ACC112 (cell line): ENCODE measurements around the gene ANK3.

Experiments
- H2AFZ ChIP-seq: fragments of 200-600 bp; sonication (generic); one replicate; pipeline ENCODE4 v1.6.0; 2017; ENCODE audit warnings: antibody characterized with exemption, low read length; ENCODE audit not compliant: unreplicated experiment
- H3K27ac ChIP-seq: fragments of 200-600 bp; sonication (generic); 2 replicates; pipeline ENCODE4 v1.5.1; 2014; ENCODE audit warnings: low read depth, mild to moderate bottlenecking, antibody characterized with exemption, low read length, moderate library complexity
- H3K27me3 ChIP-seq: fragments of 200-600 bp; sonication (generic); 2 replicates; pipeline ENCODE4 v1.6.1; 2014; ENCODE audit warnings: mild to moderate bottlenecking, antibody characterized with exemption, low read length, moderate library complexity, mixed read lengths; ENCODE audit not compliant: insufficient read depth
- H3K36me3 ChIP-seq: fragments of 200-600 bp; sonication (generic); 2 replicates; pipeline ENCODE4 v1.6.1; 2016; ENCODE audit warnings: mild to moderate bottlenecking, antibody characterized with exemption, low read length, moderate library complexity, mixed read lengths; ENCODE audit not compliant: insufficient read depth
- H3K4me1 ChIP-seq: fragments of 200-600 bp; sonication (generic); one replicate; pipeline ENCODE4 v1.6.1; 2016; ENCODE audit warnings: low read length, mixed read lengths; ENCODE audit not compliant: insufficient read depth, unreplicated experiment, control insufficient read depth
- H3K4me3 ChIP-seq: fragments of 200-600 bp; sonication (generic); 2 replicates; pipeline ENCODE4 v1.5.1; 2014; ENCODE audit warnings: mild to moderate bottlenecking, low read depth, low read length
- H3K79me2 ChIP-seq: fragments of 200-600 bp; sonication (generic); one replicate; pipeline ENCODE4 v1.6.0; 2016; ENCODE audit warnings: low read length; ENCODE audit not compliant: control insufficient read depth, unreplicated experiment, insufficient read depth

ANK3 gene

GRCh38 chr10:60332371-60332770 is 57.3 kb downstream of the ANK3 start:
- no peaks in the 10 kb centered on the region for H3K27me3 ChIP-seq
- no peak overlapping the region for H3K27ac ChIP-seq
- no peaks in the 10 kb centered on the region for H3K79me2 ChIP-seq

DNA sequence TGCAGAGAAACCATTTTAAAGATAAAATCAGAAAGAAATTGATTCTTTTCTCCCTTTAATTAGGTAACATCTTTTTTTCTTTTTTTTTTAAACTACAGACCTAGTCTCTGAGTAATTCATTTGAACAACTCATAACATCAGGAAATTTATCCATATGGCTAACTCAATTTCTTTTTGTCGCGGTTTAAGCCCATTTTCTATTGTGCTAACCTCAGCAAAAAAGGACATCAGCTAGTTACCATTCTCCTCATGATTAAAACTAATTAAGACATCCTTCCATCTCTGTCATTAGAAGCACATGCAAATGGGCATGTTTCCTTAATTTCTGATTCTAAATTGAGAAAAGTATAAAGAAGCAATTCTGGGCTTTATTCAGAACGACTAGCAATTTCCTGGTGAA is 57.8 kb downstream of the ANK3 start:
- peaks cover 2% of the 10 kb centered on the region for H3K4me1 ChIP-seq

More at GRCh38 chr10:60332371-60332770, 57.3 kb downstream of the ANK3 start:
- H2AFZ ChIP-seq: no peak overlapping the region
- H3K4me1 ChIP-seq: peaks cover 7% of the 10 kb centered on the region
- H3K36me3 ChIP-seq: no peaks in the 10 kb centered on the region
- no peak overlapping the region for H3K4me3 ChIP-seq

GRCh38 chr10:60323162-60323561 is 66.5 kb downstream of the ANK3 start:
- Histone ChIP-seq H2AFZ (no peak overlapping the region), H3K27me3 (no peaks in the 10 kb centered on the region), H3K79me2 (no peaks in the 10 kb centered on the region), H3K4me1 (no peaks in the 10 kb centered on the region), H3K36me3 (no peaks in the 10 kb centered on the region), H3K27ac (no peak overlapping the region), H3K4me3 (no peak overlapping the region)

More for the DNA sequence above, 57.8 kb downstream of the ANK3 start:
- H3K36me3 ChIP-seq: no peaks in the 10 kb centered on the region
- no peak overlapping the region for H2AFZ ChIP-seq
- no peaks in the 10 kb centered on the region for H3K79me2 ChIP-seq
- H3K27ac ChIP-seq: no peak overlapping the region
- no peak overlapping the region for H3K4me3 ChIP-seq
- no peaks in the 10 kb centered on the region for H3K27me3 ChIP-seq

GRCh38 chr10:60320666-60321065 is 69.0 kb downstream of the ANK3 start:
- Histone ChIP-seq H3K79me2 (no peaks in the 10 kb centered on the region), H2AFZ (no peak overlapping the region), H3K36me3 (no peaks in the 10 kb centered on the region), H3K27me3 (no peaks in the 10 kb centered on the region), H3K4me3 (no peak overlapping the region), H3K4me1 (peaks cover 3% of the 10 kb centered on the region), H3K27ac (no peak overlapping the region)

DNA sequence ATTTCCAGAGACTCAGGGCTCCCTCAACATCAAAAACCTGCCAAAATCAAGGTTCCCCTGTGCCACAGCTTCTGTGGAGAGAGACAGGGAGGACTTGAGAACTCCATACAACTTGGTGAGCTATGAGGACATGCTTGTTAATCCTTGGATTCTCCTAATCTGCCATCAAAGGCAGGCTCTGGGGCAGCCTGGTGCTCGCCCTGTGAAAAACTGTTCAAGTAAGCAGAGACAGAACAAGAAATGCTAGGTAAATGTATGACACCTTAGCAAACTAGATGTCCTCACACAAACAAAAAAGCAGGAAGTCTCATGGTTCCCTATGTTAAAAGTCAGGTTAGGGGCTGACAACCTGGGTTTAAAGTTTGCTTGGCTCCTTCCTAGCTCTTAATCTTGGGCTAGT is 73.6 kb downstream of the ANK3 start:
- peak overlapping the region; percentile 32 for H2AFZ ChIP-seq
- H3K4me1 ChIP-seq: peaks cover 37% of the 10 kb centered on the region
- H3K36me3 ChIP-seq: no peaks in the 10 kb centered on the region
- no peaks in the 10 kb centered on the region for H3K79me2 ChIP-seq
- H3K27me3 ChIP-seq: no peaks in the 10 kb centered on the region
- H3K27ac ChIP-seq: no peak overlapping the region
- no peak overlapping the region for H3K4me3 ChIP-seq

DNA sequence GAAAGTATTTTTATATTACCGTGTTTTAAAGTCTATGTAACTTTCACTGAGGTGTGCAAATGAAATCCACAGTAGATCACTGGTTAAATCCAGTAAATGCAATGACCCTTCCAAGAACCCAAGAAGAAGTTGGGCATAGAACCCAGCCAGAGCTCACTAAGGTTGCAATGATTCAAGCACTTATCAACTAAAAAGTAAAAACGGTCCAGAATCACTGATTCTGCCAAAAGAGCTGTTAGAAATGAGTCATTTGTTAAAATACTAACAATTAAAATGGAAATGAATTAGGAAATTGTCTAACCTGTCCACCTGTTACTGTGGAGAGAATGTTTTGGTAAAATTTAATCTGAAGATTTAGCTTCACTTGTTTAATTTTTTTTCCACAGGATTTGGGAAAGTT is 74.4 kb downstream of the ANK3 start:
- H3K27me3 ChIP-seq: no peaks in the 10 kb centered on the region
- no peak overlapping the region for H2AFZ ChIP-seq
- H3K36me3 ChIP-seq: no peaks in the 10 kb centered on the region
- no peak overlapping the region for H3K4me3 ChIP-seq
- no peaks in the 10 kb centered on the region for H3K79me2 ChIP-seq
- peaks cover 37% of the 10 kb centered on the region for H3K4me1 ChIP-seq
- H3K27ac ChIP-seq: peak overlapping the region; percentile 81

- Histone ChIP-seq H3K79me2 (no peaks in the 10 kb centered on the region), H3K27me3 (no peaks in the 10 kb centered on the region), H3K4me1 (peaks cover 37% of the 10 kb centered on the region), H2AFZ (peak overlapping the region; percentile 56), H3K27ac (peak overlapping the region; percentile 81), H3K36me3 (no peaks in the 10 kb centered on the region), H3K4me3 (peak overlapping the region; percentile 58)
Measured at GRCh38 chr10:60314069-60314940, 75.4 kb downstream of the ANK3 start.

DNA sequence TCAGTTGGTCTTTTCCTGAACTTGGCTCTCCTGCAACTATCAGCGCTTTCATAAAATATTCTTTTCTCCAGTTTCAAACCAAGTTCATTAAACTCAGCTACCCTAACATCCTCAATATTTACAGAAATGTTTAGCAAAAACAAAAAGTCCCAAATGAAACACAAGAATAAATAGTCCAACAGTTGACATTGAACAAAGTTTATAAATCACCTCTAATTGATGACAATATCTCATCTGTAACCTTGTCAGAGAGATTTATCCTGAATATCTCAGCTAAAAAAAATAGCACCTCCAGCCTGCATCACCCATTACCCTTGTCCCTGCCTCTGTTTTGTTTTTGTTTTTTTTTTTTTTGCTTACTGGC is 76.1 kb downstream of the ANK3 start:
- no peaks in the 10 kb centered on the region for H3K36me3 ChIP-seq
- H2AFZ ChIP-seq: no peak overlapping the region
- peak overlapping the region; percentile 58 for H3K4me3 ChIP-seq
- H3K79me2 ChIP-seq: no peaks in the 10 kb centered on the region
- H3K27ac ChIP-seq: peak overlapping the region; percentile 81
- peaks cover 37% of the 10 kb centered on the region for H3K4me1 ChIP-seq
- no peaks in the 10 kb centered on the region for H3K27me3 ChIP-seq

- Histone ChIP-seq H3K36me3 (no peaks in the 10 kb centered on the region), H2AFZ (peak overlapping the region; percentile 8), H3K4me3 (peak overlapping the region; percentile 58), H3K27me3 (no peaks in the 10 kb centered on the region), H3K79me2 (no peaks in the 10 kb centered on the region), H3K4me1 (peaks cover 37% of the 10 kb centered on the region), H3K27ac (peak overlapping the region; percentile 81)
Measured at GRCh38 chr10:60312818-60313588, 76.7 kb downstream of the ANK3 start.

DNA sequence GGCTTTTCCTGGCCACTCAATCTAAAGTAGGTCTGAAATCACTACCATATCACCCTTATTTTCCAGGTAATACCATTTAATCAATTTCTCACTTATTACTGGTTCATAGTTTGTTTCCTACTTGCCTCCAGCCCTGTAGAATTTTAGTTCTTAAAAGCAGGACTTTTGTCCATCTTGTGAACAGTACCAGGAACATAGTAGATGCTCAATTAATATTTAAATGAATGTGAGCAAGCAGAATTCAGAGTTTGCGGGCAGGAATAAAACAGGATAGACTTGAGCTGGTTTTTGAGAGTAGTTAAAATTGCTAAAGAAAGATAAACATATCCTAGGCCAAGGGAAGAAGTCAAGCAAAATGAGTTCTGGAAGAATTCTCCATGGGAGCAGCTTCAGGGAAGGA is 77.9 kb downstream of the ANK3 start:
- no peaks in the 10 kb centered on the region for H3K79me2 ChIP-seq

More for the DNA sequence above, 77.9 kb downstream of the ANK3 start:
- Histone ChIP-seq H3K36me3 (no peaks in the 10 kb centered on the region), H3K4me1 (peaks cover 37% of the 10 kb centered on the region), H3K27ac (no peak overlapping the region; the same call in 1 of the 2 replicates), H3K4me3 (no peak overlapping the region), H2AFZ (no peak overlapping the region), H3K27me3 (no peaks in the 10 kb centered on the region)
